Loucy (cell line): ENCODE results near the gene MEIKIN.

Source experiments
- H2AFZ ChIP-seq: fragments of 200-600 bp; sonication (generic); 2 replicates; pipeline ENCODE4 v1.6.0; 2016; ENCODE audit warnings: antibody characterized with exemption, mild to moderate bottlenecking, low read length, moderate library complexity
- H3F3A ChIP-seq: fragments of 200-600 bp; 2 replicates; pipeline ENCODE4 v1.6.0; 2016; ENCODE audit warnings: antibody characterized with exemption, low read depth, mild to moderate bottlenecking
- H3K27me3 ChIP-seq: fragments of 200-600 bp; sonication (generic); 2 replicates; pipeline ENCODE4 v1.6.1; 2014; ENCODE audit warnings: low read length, mild to moderate bottlenecking; ENCODE audit not compliant: insufficient read depth, poor library complexity, severe bottlenecking
- H3K36me3 ChIP-seq: fragments of 200-600 bp; sonication (generic); 2 replicates; pipeline ENCODE4 v1.6.1; 2016; ENCODE audit warnings: low read length; ENCODE audit not compliant: insufficient read depth
- H3K4me1 ChIP-seq: fragments of 200-600 bp; sonication (generic); 2 replicates; pipeline ENCODE4 v1.5.1; 2014; ENCODE audit warnings: low read length, mild to moderate bottlenecking; ENCODE audit not compliant: insufficient read depth, poor library complexity, severe bottlenecking
- H3K4me2 ChIP-seq: fragments of 200-600 bp; sonication (generic); 2 replicates; pipeline ENCODE4 v1.6.0; 2014; ENCODE audit warnings: antibody characterized with exemption, low read length, low read depth, mild to moderate bottlenecking; ENCODE audit not compliant: poor library complexity, severe bottlenecking
- H3K4me3 ChIP-seq: fragments of 200-600 bp; sonication (generic); 2 replicates; pipeline ENCODE4 v1.5.1; 2014; ENCODE audit warnings: low read length, mild to moderate bottlenecking, mixed read lengths; ENCODE audit not compliant: poor library complexity, severe bottlenecking
- H3K79me2 ChIP-seq: fragments of 200-600 bp; sonication (generic); 2 replicates; pipeline ENCODE4 v1.6.1; 2014; ENCODE audit warnings: low read length; ENCODE audit not compliant: insufficient read depth
- H3K9ac ChIP-seq: fragments of 200-600 bp; sonication (generic); 2 replicates; pipeline ENCODE4 v1.6.0; 2014; ENCODE audit warnings: mild to moderate bottlenecking, low read depth, low read length, moderate library complexity; ENCODE audit not compliant: poor library complexity, severe bottlenecking
- H3K9me2 ChIP-seq: fragments of 200-600 bp; sonication (generic); replicated peaks from 2 replicates; pipeline ENCODE4 v1.6.1; 2016; ENCODE audit warnings: low read depth, low read length, mixed read lengths
- H3K9me3 ChIP-seq: fragments of 200-600 bp; sonication (generic); 2 replicates; pipeline ENCODE4 v1.6.1; 2014; ENCODE audit warnings: mild to moderate bottlenecking, antibody characterized with exemption, low read length, low read depth; ENCODE audit not compliant: insufficient read depth
- H4K20me1 ChIP-seq: fragments of 200-600 bp; sonication (generic); 2 replicates; pipeline ENCODE4 v1.6.0; 2014; ENCODE audit warnings: antibody characterized with exemption, low read length, mild to moderate bottlenecking; ENCODE audit not compliant: insufficient read depth, poor library complexity, severe bottlenecking
- EZH2phosphoT487 ChIP-seq: fragments of 200-600 bp; IDR thresholded peaks from 2 replicates; pipeline ENCODE4 v1.6.1; 2018; ENCODE audit warnings: antibody characterized with exemption, mild to moderate bottlenecking, moderate library complexity, borderline replicate concordance
- TF ChIP-seq, protein P1 (sequence below): fragments of 200-600 bp; sonication (generic); conservative IDR thresholded peaks from 2 replicates; pipeline ENCODE4 v1.5.1; 2014; ENCODE audit warnings: mild to moderate bottlenecking, antibody characterized with exemption, low read length

MEIKIN gene

DNA sequence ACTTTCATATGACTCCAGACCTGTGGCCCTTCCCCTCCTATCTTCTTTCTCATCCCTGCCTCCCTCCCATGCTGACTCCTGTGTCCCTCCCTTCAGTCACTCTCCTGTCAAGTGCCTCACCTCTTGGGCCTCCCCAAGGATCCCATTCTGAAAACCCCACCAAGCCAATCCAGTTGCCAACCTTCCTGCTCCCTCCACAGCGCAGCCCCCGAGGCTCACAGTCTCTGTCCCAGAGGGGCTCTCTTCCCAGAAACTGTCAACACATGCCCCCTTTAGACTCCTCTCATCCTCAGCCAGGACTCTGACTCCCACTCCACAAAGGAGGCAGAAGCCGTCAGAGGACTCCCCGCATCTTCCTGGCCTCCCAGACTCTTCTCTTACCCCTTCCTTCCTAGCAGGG lies 35.2 kb upstream of the MEIKIN start:
- Histone ChIP-seq H3F3A (no peaks in the 10 kb centered on the region), H3K9me2 (no peaks in the 10 kb centered on the region), H3K4me2 (no peak overlapping the region), H3K36me3 (no peaks in the 10 kb centered on the region), H3K79me2 (no peaks in the 10 kb centered on the region), H2AFZ (no peak overlapping the region), H3K4me1 (peaks cover 16% of the 10 kb centered on the region), H4K20me1 (no peaks in the 10 kb centered on the region), H3K4me3 (no peak overlapping the region), H3K9me3 (no peaks in the 10 kb centered on the region), H3K9ac (no peak overlapping the region), H3K27me3 (no peaks in the 10 kb centered on the region)
- no peak for TF ChIP-seq EZH2phosphoT487
- TF ChIP-seq, protein P1, sequence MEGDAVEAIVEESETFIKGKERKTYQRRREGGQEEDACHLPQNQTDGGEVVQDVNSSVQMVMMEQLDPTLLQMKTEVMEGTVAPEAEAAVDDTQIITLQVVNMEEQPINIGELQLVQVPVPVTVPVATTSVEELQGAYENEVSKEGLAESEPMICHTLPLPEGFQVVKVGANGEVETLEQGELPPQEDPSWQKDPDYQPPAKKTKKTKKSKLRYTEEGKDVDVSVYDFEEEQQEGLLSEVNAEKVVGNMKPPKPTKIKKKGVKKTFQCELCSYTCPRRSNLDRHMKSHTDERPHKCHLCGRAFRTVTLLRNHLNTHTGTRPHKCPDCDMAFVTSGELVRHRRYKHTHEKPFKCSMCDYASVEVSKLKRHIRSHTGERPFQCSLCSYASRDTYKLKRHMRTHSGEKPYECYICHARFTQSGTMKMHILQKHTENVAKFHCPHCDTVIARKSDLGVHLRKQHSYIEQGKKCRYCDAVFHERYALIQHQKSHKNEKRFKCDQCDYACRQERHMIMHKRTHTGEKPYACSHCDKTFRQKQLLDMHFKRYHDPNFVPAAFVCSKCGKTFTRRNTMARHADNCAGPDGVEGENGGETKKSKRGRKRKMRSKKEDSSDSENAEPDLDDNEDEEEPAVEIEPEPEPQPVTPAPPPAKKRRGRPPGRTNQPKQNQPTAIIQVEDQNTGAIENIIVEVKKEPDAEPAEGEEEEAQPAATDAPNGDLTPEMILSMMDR = no peak

DNA sequence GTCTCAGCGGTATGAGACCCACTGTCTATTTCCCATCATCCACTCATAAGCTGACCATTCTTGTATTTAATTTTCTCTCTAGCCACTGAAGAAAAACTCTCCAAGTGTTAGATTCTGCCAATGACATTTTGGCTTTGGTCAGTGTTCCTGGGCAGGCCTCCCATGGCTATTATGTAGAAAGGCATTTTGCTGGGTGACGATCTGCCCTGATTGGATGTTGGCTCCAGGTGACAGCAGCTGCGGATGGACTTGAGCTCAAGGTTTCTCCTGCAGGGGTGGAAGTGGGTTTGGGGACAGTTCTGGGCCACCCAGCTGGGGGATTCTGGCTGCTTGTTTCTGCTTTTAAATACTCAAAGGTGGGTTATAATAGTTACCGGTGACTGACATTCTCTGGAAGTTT lies 34.4 kb upstream of the MEIKIN start:
- H3K9ac ChIP-seq = no peak overlapping the region
- H4K20me1 ChIP-seq = no peaks in the 10 kb centered on the region
- H3K79me2 ChIP-seq = no peaks in the 10 kb centered on the region

DNA sequence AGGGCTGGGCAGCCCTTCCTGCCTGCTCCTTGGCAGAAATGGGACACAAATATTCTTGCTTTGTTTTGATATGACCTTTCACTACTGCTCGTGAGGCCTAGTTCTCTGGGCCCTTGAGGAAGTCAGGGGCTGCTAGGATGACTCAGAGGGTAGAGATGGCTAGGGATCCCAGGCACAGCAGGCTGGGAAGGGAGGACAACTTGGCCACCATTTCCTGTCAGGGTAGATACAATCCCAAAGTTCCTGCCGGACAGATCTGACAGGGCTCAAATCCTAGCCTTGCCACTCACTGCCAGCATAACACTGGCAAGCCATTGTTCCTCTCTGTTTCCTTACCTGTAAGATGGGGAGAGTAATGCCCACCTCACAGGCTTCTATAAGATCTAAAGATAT lies 31.7 kb upstream of the MEIKIN start:
- TF ChIP-seq EZH2phosphoT487 = no peak
- TF ChIP-seq, protein P1 = no peak
- Histone ChIP-seq H3K9ac (no peak overlapping the region), H3K4me3 (no peak overlapping the region), H3K4me1 (no peaks in the 10 kb centered on the region), H3K36me3 (no peaks in the 10 kb centered on the region), H4K20me1 (no peaks in the 10 kb centered on the region), H3F3A (no peaks in the 10 kb centered on the region), H3K4me2 (no peak overlapping the region), H3K9me2 (no peaks in the 10 kb centered on the region), H3K27me3 (no peaks in the 10 kb centered on the region), H3K79me2 (no peaks in the 10 kb centered on the region), H3K9me3 (no peaks in the 10 kb centered on the region), H2AFZ (no peak overlapping the region)

More for the DNA sequence above, 34.4 kb upstream of the MEIKIN start:
- Histone ChIP-seq H3F3A (no peaks in the 10 kb centered on the region), H3K36me3 (no peaks in the 10 kb centered on the region), H3K9me3 (no peaks in the 10 kb centered on the region), H3K27me3 (no peaks in the 10 kb centered on the region), H3K9me2 (no peaks in the 10 kb centered on the region), H3K4me3 (no peak overlapping the region), H3K4me1 (peaks cover 16% of the 10 kb centered on the region), H3K4me2 (no peak overlapping the region), H2AFZ (no peak overlapping the region)
- TF ChIP-seq, protein P1 = no peak
- TF ChIP-seq EZH2phosphoT487 = no peak
